Measurements from ENCODE around the gene LSM12. TPM values are rescaled to one million over a fixed set of nuclear protein-coding genes. Genes with fewer than 3 reads are reported as not detected.

LSM12 gene
- polyA plus RNA-seq, 4 donors, result 38.6 to 43.5 (median 40.2) TPM

GRCh38 chr17:44097110-44097958 is 30.9 kb upstream of the LSM12 start:
- DNase-seq (ENCODE audit: low read depth in 4 of 4, low spot score in 2 of 4), result no peak

- peak; percentile 47 to 85 (median 79) for DNase-seq (ENCODE audit: low read depth in 4 of 4, low spot score in 2 of 4)
Measured at GRCh38 chr17:44095647-44096496, 29.4 kb upstream of the LSM12 start.

- no peak for DNase-seq (ENCODE audit: low read depth in 4 of 4, low spot score in 2 of 4)
Measured at GRCh38 chr17:44095388-44095646, 28.8 kb upstream of the LSM12 start.

GRCh38 chr17:44094701-44095387 is 28.4 kb upstream of the LSM12 start:
- DNase-seq (ENCODE audit: low read depth in 4 of 4, low spot score in 2 of 4), result no peak

GRCh38 chr17:44093231-44093900 is 26.9 kb upstream of the LSM12 start:
- DNase-seq (ENCODE audit: low read depth in 4 of 4, low spot score in 2 of 4), result no peak

- DNase-seq (ENCODE audit: low read depth in 4 of 4, low spot score in 2 of 4), result no peak
Measured at GRCh38 chr17:44092051-44092450, 25.6 kb upstream of the LSM12 start.

GRCh38 chr17:44091200-44091997 is 24.9 kb upstream of the LSM12 start:
- DNase-seq (ENCODE audit: low read depth in 4 of 4, low spot score in 2 of 4), result no peak

GRCh38 chr17:44088254-44088653 is 21.8 kb upstream of the LSM12 start:
- no peak for DNase-seq (ENCODE audit: low read depth in 4 of 4, low spot score in 2 of 4)

- DNase-seq (ENCODE audit: low read depth in 4 of 4, low spot score in 2 of 4), result no peak
Measured at GRCh38 chr17:44087319-44087718, 20.8 kb upstream of the LSM12 start.

GRCh38 chr17:44086364-44087311 is 20.2 kb upstream of the LSM12 start:
- no peak for DNase-seq (ENCODE audit: low read depth in 4 of 4, low spot score in 2 of 4)

- DNase-seq (ENCODE audit: low read depth in 4 of 4, low spot score in 2 of 4), result no peak
Measured at GRCh38 chr17:44085908-44086307, 19.4 kb upstream of the LSM12 start.

- DNase-seq (ENCODE audit: low read depth in 4 of 4, low spot score in 2 of 4), result no peak
Measured at GRCh38 chr17:44084921-44085320, 18.4 kb upstream of the LSM12 start.

GRCh38 chr17:44084131-44084538 is 17.7 kb upstream of the LSM12 start:
- no peak for DNase-seq (ENCODE audit: low read depth in 4 of 4, low spot score in 2 of 4)

- DNase-seq (ENCODE audit: low read depth in 4 of 4, low spot score in 2 of 4), result no peak
Measured at GRCh38 chr17:44083250-44083849, 16.9 kb upstream of the LSM12 start.

- no peak for DNase-seq (ENCODE audit: low read depth in 4 of 4, low spot score in 2 of 4)
Measured at GRCh38 chr17:44082256-44082927, 15.9 kb upstream of the LSM12 start.

GRCh38 chr17:44081681-44082080 is 15.2 kb upstream of the LSM12 start:
- DNase-seq (ENCODE audit: low read depth in 4 of 4, low spot score in 2 of 4), result no peak

- no peak for DNase-seq (ENCODE audit: low read depth in 4 of 4, low spot score in 2 of 4)
Measured at GRCh38 chr17:44079877-44080821, 13.7 kb upstream of the LSM12 start.
